Sigmoid colon (tissue), 4 donors: Measurements from ENCODE around the gene SMAD3.

Source experiments
- POLR2AphosphoS5 ChIP-seq, 4 donors: sonication (generic); formaldehyde crosslinking; IDR thresholded peaks; one replicate each; pipeline ENCODE4 v1.6.1; 2017; ENCODE audit warnings: antibody characterized with exemption in 4 of 4
- TF ChIP-seq, protein P1 (sequence below), 4 experiments: fragments of 450-650 bp in 3 of 4; fragments of 200-600 bp in 1 of 4; IDR thresholded peaks; one replicate each; pipeline ENCODE4 v1.5.1; 2016 to 2019; ENCODE audit warnings: antibody characterized with exemption in 4 of 4, mild to moderate bottlenecking in 3 of 4, moderate library complexity in 2 of 4

DNA sequence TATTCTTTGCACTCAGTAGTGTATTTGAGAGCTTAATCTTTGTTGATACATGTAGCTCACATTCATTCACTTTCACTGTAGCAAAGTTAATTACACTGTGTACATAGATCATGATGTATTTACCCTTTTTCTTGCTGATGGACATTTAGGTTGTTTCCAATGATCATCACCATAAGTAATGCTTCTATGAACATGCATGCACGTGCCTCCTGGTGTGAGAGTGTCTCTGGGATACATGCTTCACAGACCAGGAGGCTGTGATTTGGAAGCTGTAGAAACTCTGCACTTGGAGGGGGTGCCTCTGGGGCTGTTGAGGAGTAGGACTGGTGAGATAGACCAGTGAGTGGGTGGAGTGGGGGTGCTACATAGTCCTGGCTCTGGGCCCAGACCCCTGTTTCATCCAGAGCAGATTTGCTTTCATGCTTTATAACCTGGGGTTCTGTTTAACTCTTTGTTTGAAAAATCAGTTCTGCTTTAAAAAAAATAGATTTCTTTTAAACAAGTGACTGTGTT lies 18.2 kb upstream of the SMAD3 start:
- no peak for TF ChIP-seq POLR2AphosphoS5 (IDR thresholded peaks at IDR 0.05)
- TF ChIP-seq, protein P1, sequence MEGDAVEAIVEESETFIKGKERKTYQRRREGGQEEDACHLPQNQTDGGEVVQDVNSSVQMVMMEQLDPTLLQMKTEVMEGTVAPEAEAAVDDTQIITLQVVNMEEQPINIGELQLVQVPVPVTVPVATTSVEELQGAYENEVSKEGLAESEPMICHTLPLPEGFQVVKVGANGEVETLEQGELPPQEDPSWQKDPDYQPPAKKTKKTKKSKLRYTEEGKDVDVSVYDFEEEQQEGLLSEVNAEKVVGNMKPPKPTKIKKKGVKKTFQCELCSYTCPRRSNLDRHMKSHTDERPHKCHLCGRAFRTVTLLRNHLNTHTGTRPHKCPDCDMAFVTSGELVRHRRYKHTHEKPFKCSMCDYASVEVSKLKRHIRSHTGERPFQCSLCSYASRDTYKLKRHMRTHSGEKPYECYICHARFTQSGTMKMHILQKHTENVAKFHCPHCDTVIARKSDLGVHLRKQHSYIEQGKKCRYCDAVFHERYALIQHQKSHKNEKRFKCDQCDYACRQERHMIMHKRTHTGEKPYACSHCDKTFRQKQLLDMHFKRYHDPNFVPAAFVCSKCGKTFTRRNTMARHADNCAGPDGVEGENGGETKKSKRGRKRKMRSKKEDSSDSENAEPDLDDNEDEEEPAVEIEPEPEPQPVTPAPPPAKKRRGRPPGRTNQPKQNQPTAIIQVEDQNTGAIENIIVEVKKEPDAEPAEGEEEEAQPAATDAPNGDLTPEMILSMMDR (IDR thresholded peaks at IDR 0.05) = no peak
